T-helper 2 cell treated with Interferon-gamma antibody and Interleukin-4, amounts not matched to agents 100 ng/mL and 5 ng/mL, for 36 hours (primary cell): ENCODE results near the gene FBXW4. TPM values are rescaled to one million over a fixed set of nuclear protein-coding genes. Genes with fewer than 3 reads are reported as not detected.
"Not testable (repeated sequence)": the region's sequence is repeated elsewhere in the genome, so short reads cannot be mapped to it uniquely, and the experiment has no call there.

Experiments
- intact Hi-C: fragments of 100-400 bp; cut with micrococcal nuclease; formaldehyde crosslinking; loops from one replicate; pipeline ENCODE4 v1.15.1; 2023
- total RNA-seq: library from RNA; stranded (reverse); gene quantifications from 2 replicates; pipeline ENCODE4 v1.2.3, GENCODE V29; 2022

The FBXW4 gene
- total RNA-seq, 1 donor from 2014 or later = 40.7 TPM

GRCh38 chr10:101656890-101657289, 38.1 kb downstream of the FBXW4 start:
- intact Hi-C loops = no loop called here

- intact Hi-C loops = no loop called here
Observed at GRCh38 chr10:101655570-101655969, 39.4 kb downstream of the FBXW4 start.

GRCh38 chr10:101653536-101653935, 41.4 kb downstream of the FBXW4 start:
- intact Hi-C loops = no loop called here

DNA sequence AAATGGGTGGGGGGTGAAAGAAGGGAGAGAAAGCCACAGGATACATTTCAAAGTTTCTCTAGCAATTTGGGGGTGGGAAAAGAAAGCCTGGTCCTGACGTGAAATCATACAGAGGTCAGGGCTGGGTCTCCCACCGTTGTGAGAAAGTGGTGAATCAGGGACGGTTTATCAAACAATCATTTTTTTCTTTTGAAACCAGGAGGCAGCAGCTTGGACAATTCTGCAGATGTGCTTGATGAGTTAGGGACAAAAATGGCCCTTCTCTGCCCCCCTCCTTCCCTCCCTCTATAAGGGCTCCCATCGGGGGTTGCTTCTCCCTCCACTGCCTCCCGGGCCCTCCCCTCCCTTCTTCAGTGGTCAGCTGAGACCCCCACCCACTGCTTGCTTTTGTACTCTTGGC, 43.6 kb downstream of the FBXW4 start:
- intact Hi-C loops = no loop called here

- intact Hi-C loops = no loop called here
Observed at GRCh38 chr10:101650863-101651262, 44.1 kb downstream of the FBXW4 start.

GRCh38 chr10:101649525-101650085, 45.4 kb downstream of the FBXW4 start:
- intact Hi-C loops = no loop called here

DNA sequence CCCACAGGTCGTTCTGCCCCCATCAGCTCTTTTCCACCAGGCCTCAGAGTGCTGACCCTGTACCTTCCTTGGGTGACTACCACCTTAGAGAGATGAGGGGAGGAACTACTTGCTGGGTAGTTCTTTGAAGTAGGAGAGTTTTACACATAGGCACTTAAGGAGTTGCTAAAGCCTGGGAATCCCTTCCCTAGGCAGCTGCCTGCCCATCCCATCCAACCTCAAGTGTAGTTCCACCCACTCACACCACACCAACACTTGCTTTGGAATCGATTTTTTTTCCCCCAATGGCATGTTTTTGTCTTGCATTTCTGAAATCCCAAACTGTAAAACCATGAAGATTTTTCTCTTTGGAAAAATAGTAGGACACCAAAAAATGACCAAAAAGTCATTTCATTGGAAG, 47.7 kb downstream of the FBXW4 start:
- intact Hi-C loops = no loop called here

DNA sequence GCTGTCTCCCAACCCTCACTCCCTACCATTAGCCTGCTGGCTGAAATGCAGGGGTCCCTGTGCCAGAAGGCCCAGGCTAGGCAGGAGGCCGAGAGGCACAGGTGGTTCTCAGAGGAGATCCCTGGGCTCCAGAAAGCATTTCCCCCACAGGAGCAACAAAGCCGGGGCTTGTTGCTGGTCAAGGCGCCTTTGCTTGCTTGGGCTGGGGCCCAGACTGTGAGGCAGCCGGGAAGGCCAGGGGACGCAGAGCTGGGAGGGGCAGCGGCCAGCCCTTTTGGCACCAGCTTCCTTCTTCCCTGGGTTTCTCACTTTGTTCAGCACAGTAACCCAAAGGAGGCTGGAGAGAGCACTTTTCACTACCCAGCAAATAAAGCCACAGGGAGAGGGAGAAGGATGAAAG, 48.6 kb downstream of the FBXW4 start:
- intact Hi-C loops = no loop called here

- intact Hi-C loops = no loop called here
Observed at GRCh38 chr10:101645659-101646058, 49.3 kb downstream of the FBXW4 start.

DNA sequence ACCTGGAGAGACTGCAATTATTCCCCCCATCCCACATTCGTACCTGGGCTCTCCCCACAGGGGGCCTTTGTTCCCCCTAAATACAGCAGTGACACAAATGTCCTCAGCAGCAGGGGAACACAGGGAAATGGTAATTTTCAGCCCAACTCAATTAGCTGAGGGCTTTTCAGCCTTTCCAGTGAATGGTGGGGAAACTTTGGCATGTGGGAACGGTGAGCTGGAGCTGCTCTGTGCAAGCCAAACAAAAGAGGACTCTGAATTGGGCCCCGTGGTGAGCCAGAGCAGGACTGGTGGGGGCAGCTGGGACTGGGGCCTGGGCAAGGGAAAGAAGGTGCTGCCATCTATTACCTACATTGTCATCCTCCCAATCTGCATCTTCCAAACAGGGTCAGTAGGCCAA, 51.0 kb downstream of the FBXW4 start:
- intact Hi-C loops = no loop called here

DNA sequence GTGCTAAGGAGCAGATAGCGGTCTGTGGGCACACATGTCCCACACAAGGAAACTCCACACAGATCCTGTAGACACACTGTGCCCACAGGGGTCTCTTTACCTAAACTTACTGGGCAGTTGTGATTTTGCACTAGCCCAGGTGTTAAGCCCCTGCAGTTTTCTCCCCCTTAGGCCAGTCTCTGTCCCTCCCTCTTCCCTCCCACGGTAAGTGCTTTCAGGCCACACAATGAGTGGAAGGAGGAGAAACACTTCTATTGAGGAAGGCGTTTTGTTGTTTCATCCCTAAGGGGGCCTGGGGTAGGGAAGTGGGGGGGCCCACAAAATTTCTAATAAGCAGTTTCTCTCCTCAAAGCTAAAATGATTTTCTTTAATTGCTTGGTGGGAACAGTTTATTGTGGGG, 51.4 kb downstream of the FBXW4 start:
- intact Hi-C loops = no loop called here

DNA sequence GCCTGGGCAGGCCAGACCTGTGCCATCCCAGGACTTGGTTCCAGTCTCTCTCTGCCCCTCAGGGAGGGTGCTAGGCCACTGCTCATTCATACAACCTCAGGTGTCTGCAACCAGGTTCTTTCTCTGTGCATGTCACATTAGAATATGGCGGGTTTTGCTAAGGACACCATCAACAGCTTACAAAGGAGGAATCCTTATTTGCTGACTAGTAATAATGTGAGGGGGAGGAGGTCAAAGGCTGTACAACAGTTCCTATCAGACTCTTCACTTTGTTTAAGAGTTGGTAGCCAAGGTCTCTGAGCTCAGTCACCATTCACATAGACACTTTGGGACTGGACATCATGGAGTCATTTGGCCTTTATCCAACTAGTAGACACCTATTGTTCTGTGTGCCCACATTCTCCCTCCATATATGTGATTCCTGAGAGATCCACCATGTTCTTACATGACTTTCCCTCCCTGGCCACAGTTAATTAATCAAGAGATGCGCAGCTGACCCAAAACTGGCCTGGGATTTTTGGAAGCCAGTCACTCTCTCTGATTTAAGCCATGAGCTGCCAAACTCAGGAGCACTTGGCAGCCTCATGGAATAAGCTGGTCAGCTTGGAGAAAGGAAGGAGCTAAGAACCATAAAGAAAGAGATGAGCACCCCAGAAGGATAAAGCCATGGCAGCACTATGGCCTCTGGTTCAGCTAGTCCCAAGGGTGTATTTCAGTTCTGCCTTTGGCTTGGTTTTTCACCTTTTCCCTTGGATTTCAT, 55.6 kb downstream of the FBXW4 start:
- intact Hi-C loops = no loop called here

DNA sequence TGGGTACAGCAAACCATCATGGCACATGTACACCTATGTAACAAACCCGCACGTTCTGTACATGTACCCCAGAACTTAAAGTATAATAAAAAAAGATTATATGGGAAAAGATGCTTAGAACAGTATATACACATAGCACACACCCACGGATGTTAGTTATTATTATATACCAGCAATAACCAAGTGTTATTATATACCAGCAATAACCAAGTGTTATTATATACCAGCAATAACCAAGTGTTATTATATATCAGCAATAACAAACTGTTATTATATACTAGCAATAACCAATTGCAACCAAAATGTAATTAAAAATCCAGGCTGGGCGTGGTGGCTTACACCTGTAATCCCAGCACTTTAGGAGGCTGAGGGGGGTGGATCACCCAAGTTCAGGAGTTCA, 61.5 kb downstream of the FBXW4 start:
- intact Hi-C loops = not testable (repeated sequence)

DNA sequence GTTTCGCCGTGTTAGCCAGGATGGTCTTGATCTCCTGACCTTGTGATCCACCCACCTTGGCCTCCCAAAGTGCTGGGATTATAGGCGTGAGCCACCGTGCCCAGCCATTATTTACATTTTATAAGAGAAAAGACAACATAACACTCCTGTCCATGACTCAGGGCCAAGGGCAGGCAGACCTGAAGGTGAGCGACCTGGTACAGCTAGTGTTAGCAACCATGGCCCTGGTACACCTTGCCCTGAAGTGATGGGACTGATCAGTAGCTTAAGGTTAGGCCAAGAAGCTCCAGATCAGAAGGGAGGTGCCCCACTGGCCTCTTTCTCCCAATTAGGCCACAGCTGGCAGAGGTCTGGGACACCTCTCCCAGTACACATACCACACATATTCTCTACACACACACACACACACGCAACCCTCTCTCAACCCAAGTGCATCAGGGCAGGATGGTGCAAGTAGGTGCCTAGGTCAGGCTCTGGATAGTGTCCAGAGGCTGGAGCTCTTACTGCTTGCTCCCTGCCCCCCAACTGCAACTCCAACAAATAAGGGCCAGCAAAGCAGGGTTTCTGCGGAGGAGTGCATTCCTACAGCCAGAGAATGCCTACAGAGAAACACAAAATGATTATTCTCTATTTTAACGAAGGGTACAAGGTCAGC, 63.0 kb downstream of the FBXW4 start:
- intact Hi-C loops = no loop called here

GRCh38 chr10:101630633-101630920, 64.4 kb downstream of the FBXW4 start:
- intact Hi-C loops = no loop called here

DNA sequence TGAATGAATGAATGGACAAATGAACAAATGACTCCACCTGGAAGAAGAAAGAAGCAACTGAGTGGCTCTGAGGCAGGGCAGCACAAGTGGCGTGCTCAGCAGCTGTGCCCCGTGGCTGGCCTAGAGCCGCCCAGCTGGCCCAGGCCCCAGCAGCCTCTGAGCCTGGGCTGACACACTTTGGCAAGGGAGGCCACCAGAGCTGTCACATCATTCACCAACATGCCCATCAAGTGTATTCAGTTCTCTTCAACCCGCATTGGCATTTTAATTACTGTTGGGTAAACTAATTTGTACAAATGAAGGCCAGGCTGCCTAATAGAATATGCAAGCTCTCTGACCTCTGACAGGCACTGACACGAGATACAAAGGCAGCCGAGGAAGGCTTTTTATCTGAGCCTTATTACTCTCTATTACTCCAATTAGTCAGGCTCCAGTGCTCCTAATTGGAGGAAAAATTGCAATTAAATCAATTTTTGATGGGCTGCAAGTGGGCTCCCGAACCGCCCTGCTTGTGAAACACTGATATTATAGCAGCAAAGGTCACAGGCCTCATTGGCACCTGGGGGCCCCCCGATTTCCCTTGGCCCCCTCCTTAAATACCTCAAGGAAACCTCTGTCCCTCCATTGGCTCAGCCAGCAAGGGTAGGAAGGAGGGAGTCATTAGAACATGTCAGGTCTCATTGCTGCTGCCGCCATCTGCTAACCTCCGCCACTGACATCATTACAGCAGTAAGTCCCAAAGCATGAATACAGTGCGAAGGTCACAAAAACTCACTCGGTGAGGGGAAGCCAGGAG, 64.9 kb downstream of the FBXW4 start:
- intact Hi-C loops = no loop called here

DNA sequence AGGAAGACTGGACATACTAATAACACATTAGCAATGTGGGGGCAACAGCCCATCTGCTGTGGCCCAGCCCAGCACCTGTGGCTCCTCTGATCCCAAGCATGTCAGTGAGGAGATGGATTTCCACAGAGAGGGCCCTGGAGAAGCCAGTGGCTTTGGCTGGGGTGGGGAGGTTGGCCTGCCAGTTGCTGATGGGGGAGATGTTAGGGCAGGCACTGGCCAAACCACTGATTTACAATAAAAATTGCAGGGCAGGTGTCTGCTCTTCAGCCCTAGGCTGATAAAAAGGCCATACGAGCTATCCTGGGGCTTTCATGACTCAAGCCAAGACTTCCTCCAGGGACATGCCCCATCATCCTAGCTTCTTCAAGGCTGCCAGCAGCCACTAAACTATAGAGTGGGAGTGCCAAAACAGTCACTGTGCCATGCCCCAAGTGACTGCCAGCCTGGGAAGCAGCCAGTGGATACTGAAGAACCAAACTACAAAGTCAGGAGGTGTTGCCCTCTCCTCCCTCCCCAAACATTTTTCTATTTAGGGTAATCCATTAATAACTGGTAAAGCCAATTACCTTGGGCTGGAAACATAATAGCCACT, 69.1 kb downstream of the FBXW4 start:
- intact Hi-C loops = no loop called here

DNA sequence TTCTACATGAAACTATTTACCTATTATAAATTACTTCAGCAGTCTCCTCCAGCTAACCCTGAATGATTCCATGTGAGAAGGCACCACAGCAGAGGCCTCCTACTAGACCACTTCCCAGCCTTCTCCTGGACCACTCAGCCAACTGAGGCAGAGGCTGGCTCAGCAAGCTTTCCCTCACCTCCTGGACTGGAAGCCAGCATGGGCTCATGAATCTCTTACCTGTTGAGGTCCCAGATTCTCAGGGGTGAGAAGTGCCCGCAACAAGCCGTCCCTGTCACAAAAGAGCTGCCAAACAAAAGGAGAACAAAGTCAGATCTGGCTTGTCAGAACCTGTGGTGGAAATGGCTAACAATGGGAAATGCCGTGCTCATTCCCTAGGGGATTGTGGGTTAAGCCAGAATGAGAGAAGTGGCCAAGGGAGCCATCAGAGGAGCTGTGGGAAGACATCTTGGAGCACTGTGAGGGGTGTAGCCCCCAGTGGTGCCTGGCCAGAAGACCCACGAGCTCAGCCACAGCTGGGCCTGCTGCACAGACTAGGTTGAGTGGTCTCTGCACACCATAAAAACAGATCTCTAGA, 70.4 kb downstream of the FBXW4 start:
- intact Hi-C loops = no loop called here

GRCh38 chr10:101623528-101623927, 71.4 kb downstream of the FBXW4 start:
- intact Hi-C loops = no loop called here

GRCh38 chr10:101619983-101620382, 75.0 kb downstream of the FBXW4 start:
- intact Hi-C loops = no loop called here

DNA sequence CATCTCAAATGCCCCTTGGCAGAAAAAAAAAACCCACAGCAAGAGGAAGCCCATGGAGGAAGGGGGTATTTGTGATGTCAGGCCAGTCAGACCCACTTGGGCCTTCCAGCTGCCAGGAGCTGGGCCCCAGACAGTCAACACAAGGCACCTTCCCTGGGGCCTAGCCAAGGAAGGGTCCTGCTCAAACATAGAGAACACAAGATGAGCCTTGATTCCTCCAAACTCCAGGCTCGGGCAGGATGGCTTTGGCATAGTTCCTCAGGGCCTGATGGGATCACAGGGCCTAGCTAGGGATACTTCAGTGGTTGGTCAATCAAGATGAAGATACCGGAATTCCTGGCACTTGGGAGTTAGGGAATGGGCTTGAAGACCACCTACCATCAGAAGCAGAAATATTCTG, 76.1 kb downstream of the FBXW4 start:
- intact Hi-C loops = no loop called here
